WTC11 (cell line): Measurements from ENCODE around the gene PDLIM5.

Experiments used
- ESRRA ChIP-seq: sonication (generic); formaldehyde crosslinking; IDR thresholded peaks from 2 replicates; pipeline ENCODE4 v1.8.1; 2022; ENCODE audit warnings: mild to moderate bottlenecking, missing genetic modification reagents, borderline replicate concordance
- FOXK1 ChIP-seq: sonication (generic); formaldehyde crosslinking; IDR thresholded peaks from 2 replicates; pipeline ENCODE4 v1.8.0; 2022; ENCODE audit warnings: mild to moderate bottlenecking, moderate library complexity, missing genetic modification reagents
- IRF2 ChIP-seq: sonication (generic); formaldehyde crosslinking; IDR thresholded peaks from 2 replicates; pipeline ENCODE4 v1.8.0; 2022; ENCODE audit warnings: low read depth, missing genetic modification reagents, borderline replicate concordance
- JUN ChIP-seq: sonication (generic); formaldehyde crosslinking; IDR thresholded peaks from 2 replicates; pipeline ENCODE4 v1.8.0; 2023; ENCODE audit warnings: mild to moderate bottlenecking, missing genetic modification reagents
- RORB ChIP-seq: fragments of 250-450 bp; sonication (Bioruptor Pico); IDR thresholded peaks from 2 replicates; pipeline ENCODE4 v1.9.0; 2021; ENCODE audit warnings: mild to moderate bottlenecking
- TCF7 ChIP-seq: sonication (generic); formaldehyde crosslinking; IDR thresholded peaks from 2 replicates; pipeline ENCODE4 v1.8.0; 2022; ENCODE audit warnings: mild to moderate bottlenecking, low read depth, missing genetic modification reagents, moderate library complexity
- ZNF263 ChIP-seq: sonication (generic); formaldehyde crosslinking; IDR thresholded peaks from 2 replicates; pipeline ENCODE4 v1.8.1; 2022; ENCODE audit warnings: low read depth, mild to moderate bottlenecking, moderate library complexity, missing genetic modification reagents
- TF ChIP-seq, protein P1 (sequence below): sonication (generic); formaldehyde crosslinking; IDR thresholded peaks from 2 replicates; pipeline ENCODE4 v1.8.1; 2022; ENCODE audit warnings: missing genetic modification reagents, borderline replicate concordance
- TF ChIP-seq, protein P2 (sequence below): fragments of 200-600 bp; IDR thresholded peaks from 2 replicates; pipeline ENCODE4 v1.8.0; 2022; ENCODE audit warnings: antibody characterized with exemption
- TF ChIP-seq, protein P3 (sequence below): sonication (generic); formaldehyde crosslinking; IDR thresholded peaks from 2 replicates; pipeline ENCODE4 v1.8.1; 2023; ENCODE audit warnings: mild to moderate bottlenecking, missing genetic modification reagents, borderline replicate concordance
- TF ChIP-seq, protein P4 (sequence below): sonication (generic); formaldehyde crosslinking; IDR thresholded peaks from 2 replicates; pipeline ENCODE4 v1.8.0; 2022; ENCODE audit warnings: mild to moderate bottlenecking, missing genetic modification reagents

DNA sequence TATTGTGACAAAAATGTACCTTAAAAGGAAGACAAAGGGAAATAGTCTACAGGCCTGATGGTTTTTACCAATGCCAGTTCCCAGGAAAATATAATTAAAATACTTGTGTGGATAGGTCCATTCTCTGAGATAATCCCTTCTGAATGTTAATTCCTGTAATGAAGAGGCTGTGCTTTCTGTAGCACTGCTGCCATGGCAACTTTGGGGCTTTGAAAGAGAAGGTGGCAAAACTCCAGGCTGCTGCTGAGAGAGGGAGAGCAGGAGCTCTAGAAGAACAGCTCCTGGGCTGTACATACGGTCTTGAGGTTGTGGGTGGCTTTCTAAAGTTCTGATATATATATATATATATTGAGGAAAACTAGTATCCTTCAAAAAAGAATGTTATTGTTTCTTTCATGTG is 125.4 kb downstream of the PDLIM5 start:
- TF ChIP-seq RORB (CRISPR knock-in tag) (no peak), TCF7 (CRISPR knock-in tag) (no peak), ESRRA (CRISPR knock-in tag) (no peak), FOXK1 (no peak), JUN (CRISPR knock-in tag) (no peak), IRF2 (no peak), ZNF263 (CRISPR knock-in tag) (no peak)
- TF ChIP-seq, protein P1, sequence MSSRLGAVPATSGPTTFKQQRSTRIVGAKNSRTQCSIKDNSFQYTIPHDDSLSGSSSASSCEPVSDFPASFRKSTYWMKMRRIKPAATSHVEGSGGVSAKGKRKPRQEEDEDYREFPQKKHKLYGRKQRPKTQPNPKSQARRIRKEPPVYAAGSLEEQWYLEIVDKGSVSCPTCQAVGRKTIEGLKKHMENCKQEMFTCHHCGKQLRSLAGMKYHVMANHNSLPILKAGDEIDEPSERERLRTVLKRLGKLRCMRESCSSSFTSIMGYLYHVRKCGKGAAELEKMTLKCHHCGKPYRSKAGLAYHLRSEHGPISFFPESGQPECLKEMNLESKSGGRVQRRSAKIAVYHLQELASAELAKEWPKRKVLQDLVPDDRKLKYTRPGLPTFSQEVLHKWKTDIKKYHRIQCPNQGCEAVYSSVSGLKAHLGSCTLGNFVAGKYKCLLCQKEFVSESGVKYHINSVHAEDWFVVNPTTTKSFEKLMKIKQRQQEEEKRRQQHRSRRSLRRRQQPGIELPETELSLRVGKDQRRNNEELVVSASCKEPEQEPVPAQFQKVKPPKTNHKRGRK: no peak
- TF ChIP-seq, protein P2, sequence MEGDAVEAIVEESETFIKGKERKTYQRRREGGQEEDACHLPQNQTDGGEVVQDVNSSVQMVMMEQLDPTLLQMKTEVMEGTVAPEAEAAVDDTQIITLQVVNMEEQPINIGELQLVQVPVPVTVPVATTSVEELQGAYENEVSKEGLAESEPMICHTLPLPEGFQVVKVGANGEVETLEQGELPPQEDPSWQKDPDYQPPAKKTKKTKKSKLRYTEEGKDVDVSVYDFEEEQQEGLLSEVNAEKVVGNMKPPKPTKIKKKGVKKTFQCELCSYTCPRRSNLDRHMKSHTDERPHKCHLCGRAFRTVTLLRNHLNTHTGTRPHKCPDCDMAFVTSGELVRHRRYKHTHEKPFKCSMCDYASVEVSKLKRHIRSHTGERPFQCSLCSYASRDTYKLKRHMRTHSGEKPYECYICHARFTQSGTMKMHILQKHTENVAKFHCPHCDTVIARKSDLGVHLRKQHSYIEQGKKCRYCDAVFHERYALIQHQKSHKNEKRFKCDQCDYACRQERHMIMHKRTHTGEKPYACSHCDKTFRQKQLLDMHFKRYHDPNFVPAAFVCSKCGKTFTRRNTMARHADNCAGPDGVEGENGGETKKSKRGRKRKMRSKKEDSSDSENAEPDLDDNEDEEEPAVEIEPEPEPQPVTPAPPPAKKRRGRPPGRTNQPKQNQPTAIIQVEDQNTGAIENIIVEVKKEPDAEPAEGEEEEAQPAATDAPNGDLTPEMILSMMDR: no peak
- TF ChIP-seq, protein P3, sequence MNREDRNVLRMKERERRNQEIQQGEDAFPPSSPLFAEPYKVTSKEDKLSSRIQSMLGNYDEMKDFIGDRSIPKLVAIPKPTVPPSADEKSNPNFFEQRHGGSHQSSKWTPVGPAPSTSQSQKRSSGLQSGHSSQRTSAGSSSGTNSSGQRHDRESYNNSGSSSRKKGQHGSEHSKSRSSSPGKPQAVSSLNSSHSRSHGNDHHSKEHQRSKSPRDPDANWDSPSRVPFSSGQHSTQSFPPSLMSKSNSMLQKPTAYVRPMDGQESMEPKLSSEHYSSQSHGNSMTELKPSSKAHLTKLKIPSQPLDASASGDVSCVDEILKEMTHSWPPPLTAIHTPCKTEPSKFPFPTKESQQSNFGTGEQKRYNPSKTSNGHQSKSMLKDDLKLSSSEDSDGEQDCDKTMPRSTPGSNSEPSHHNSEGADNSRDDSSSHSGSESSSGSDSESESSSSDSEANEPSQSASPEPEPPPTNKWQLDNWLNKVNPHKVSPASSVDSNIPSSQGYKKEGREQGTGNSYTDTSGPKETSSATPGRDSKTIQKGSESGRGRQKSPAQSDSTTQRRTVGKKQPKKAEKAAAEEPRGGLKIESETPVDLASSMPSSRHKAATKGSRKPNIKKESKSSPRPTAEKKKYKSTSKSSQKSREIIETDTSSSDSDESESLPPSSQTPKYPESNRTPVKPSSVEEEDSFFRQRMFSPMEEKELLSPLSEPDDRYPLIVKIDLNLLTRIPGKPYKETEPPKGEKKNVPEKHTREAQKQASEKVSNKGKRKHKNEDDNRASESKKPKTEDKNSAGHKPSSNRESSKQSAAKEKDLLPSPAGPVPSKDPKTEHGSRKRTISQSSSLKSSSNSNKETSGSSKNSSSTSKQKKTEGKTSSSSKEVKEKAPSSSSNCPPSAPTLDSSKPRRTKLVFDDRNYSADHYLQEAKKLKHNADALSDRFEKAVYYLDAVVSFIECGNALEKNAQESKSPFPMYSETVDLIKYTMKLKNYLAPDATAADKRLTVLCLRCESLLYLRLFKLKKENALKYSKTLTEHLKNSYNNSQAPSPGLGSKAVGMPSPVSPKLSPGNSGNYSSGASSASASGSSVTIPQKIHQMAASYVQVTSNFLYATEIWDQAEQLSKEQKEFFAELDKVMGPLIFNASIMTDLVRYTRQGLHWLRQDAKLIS (CRISPR knock-in tag): no peak
- TF ChIP-seq, protein P4, sequence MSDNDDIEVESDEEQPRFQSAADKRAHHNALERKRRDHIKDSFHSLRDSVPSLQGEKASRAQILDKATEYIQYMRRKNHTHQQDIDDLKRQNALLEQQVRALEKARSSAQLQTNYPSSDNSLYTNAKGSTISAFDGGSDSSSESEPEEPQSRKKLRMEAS (CRISPR knock-in tag): no peak
